Measurements from ENCODE around the gene SPRTN. TPM values are rescaled to one million over a fixed set of nuclear protein-coding genes. Genes with fewer than 3 reads are reported as not detected.

SPRTN gene
- total and polyA plus RNA-seq, 7 donors, result 4.3 to 14.8 (median 9.1) TPM

DNA sequence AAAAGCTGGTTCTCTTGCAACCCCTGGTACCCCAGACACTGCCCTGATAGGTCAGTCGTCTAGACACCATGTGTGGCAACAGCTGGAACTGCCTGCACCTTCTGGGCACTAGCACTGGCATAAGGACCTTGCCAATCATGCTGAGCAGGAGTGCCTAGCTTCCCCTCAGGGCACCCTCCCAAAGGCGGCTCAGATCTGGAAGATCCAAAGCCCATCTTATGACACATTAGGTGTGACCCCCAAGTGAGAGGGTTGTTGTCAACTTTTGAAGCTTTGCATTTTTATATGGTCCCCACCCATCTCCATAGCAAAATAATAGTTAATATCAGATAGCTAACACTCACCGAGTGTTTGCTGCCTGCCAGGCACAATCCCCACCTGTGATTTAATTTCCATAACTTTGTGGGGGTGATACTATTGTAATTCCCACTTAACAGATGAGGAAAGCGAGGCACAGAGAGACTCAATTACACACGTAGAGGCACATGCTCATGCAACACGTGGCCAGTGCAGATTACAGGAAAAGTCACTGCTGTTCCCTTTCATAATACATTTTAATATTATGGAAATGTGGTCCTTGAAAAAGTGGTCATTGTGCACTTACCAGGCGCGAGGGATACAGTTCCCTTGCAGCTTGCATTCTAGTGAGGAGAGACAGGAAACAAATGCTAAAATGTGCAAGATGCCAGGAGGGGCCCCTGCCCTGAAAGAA is 26.2 kb upstream of the SPRTN start:
- H3K9me3 ChIP-seq, result no peaks in the 10 kb centered on the region
- H3K4me1 ChIP-seq, result no peaks in the 10 kb centered on the region
- 64 to 69% (median 69%) methylated on average over 8 of the region's 8 CpGs for WGBS, 3 donors
- ATAC-seq (peak in 1 of 4 donors; percentile 31), DNase-seq (no peak)
- H3K4me3 ChIP-seq, result no peak overlapping the region
- no peaks in the 10 kb centered on the region for H3K36me3 ChIP-seq (ENCODE audit: insufficient read depth in 1 of 2, low read depth in 1 of 2)
- no peak overlapping the region for H3K27ac ChIP-seq
- intact Hi-C loops (cut with DNase I), result no loop called here
- H3K27me3 ChIP-seq (ENCODE audit: insufficient read depth in 3 of 3, low read length in 2 of 3), result no peaks in the 10 kb centered on the region
- no peak for TF ChIP-seq CTCF (IDR thresholded peaks at IDR 0.05)

GRCh38 chr1:231312432-231312788 is 25.7 kb upstream of the SPRTN start:
- H3K4me1 ChIP-seq, result no peaks in the 10 kb centered on the region
- no peak for ATAC-seq
- WGBS, 3 donors, result 80 to 97% (median 95%) methylated on average over 5 of the region's 5 CpGs
- TF ChIP-seq CTCF (IDR thresholded peaks at IDR 0.05), result no peak
- no peaks in the 10 kb centered on the region for H3K36me3 ChIP-seq (ENCODE audit: insufficient read depth in 1 of 2, low read depth in 1 of 2)
- intact Hi-C loops (cut with DNase I), result no loop called here
- H3K4me3 ChIP-seq, result no peak overlapping the region
- H3K9me3 ChIP-seq, result no peaks in the 10 kb centered on the region
- H3K27me3 ChIP-seq (ENCODE audit: insufficient read depth in 3 of 3, low read length in 2 of 3), result no peaks in the 10 kb centered on the region
- DNase-seq, result no peak
- H3K27ac ChIP-seq, result no peak overlapping the region

- Histone ChIP-seq H3K4me1 (no peaks in the 10 kb centered on the region), H3K36me3 (ENCODE audit: insufficient read depth in 1 of 2, low read depth in 1 of 2) (no peaks in the 10 kb centered on the region), H3K27me3 (ENCODE audit: insufficient read depth in 3 of 3, low read length in 2 of 3) (no peaks in the 10 kb centered on the region), H3K9me3 (no peaks in the 10 kb centered on the region), H3K4me3 (no peak overlapping the region), H3K27ac (no peak overlapping the region)
- intact Hi-C loops (cut with DNase I), result no loop called here
- TF ChIP-seq CTCF (IDR thresholded peaks at IDR 0.05), result no peak
- DNase-seq, result no peak
- WGBS, 3 donors, result 75 to 90% (median 85%) methylated on average over 4 of the region's 4 CpGs
- no peak for ATAC-seq
Observed at GRCh38 chr1:231313661-231314060, 24.4 kb upstream of the SPRTN start.

GRCh38 chr1:231315887-231316286 is 22.2 kb upstream of the SPRTN start:
- intact Hi-C loops (cut with DNase I), result no loop called here
- TF ChIP-seq CTCF (IDR thresholded peaks at IDR 0.05), result peak; percentile 41
- Histone ChIP-seq H3K36me3 (ENCODE audit: insufficient read depth in 1 of 2, low read depth in 1 of 2) (no peaks in the 10 kb centered on the region), H3K27me3 (ENCODE audit: insufficient read depth in 3 of 3, low read length in 2 of 3) (no peaks in the 10 kb centered on the region), H3K4me1 (no peaks in the 10 kb centered on the region), H3K9me3 (no peaks in the 10 kb centered on the region), H3K4me3 (no peak overlapping the region), H3K27ac (no peak overlapping the region)
- DNase-seq, result peak; percentile 33 to 58
- ATAC-seq, result peak in 3 of 4 donors; percentile 77 to 88 (median 82)
- WGBS, 3 donors, result 41 to 53% (median 45%) methylated on average over 9 to 11 of the region's 11 CpGs
